Left lung (tissue), 10 donors: Measurements from ENCODE around the gene GALNT10. TPM values are rescaled to one million over a fixed set of nuclear protein-coding genes. Genes with fewer than 3 reads are reported as not detected.

Source experiments
- ATAC-seq: fragments of 200-7000 bp; cut with Tn5 transposase; one replicate; pipeline ENCODE4 v1.9.1; 2020; ENCODE audit warnings: moderate library complexity
- DNase-seq, 4 donors: peaks; one replicate each; pipeline ENCODE4 v3.0.0-alpha.2; 2013 to 2020
- H3K27ac ChIP-seq, 2 donors: fragments of 200-600 bp; sonication (generic) in 1 of 2; one replicate each; pipeline versions ENCODE4 v1.5.0 to v1.8.0; 2020 to 2021
- H3K27me3 ChIP-seq, 2 donors: fragments of 200-600 bp; sonication (generic) in 1 of 2; one replicate each; pipeline versions ENCODE4 v1.5.0 to v1.8.0; 2020 to 2021
- H3K36me3 ChIP-seq, 2 donors: fragments of 200-600 bp; sonication (generic) in 1 of 2; one replicate each; pipeline versions ENCODE4 v1.5.0 to v1.8.0; 2020 to 2021
- H3K4me1 ChIP-seq, 2 donors: fragments of 200-600 bp; one replicate each; pipeline ENCODE4 v1.8.0; 2021
- H3K4me3 ChIP-seq, 2 donors: fragments of 200-600 bp; sonication (generic) in 1 of 2; one replicate each; pipeline versions ENCODE4 v1.5.0 to v1.8.0; 2020 to 2021; ENCODE audit warnings: mild to moderate bottlenecking in 1 of 2
- H3K9me3 ChIP-seq, 2 donors: fragments of 200-600 bp; sonication (generic) in 1 of 2; one replicate each; pipeline versions ENCODE4 v1.5.0 to v1.8.0; 2020 to 2021
- intact Hi-C, 2 donors: fragments of 100-400 bp; cut with DNase I; formaldehyde crosslinking; loops; one replicate each; pipeline versions ENCODE4 v1.11.2 to v1.14.2; 2022
- polyA plus RNA-seq, 6 donors: library from polyadenylated mRNA; unstranded; fragments of 120-200 nt; gene quantifications; one replicate each; pipeline ENCODE4 v1.2.1, GENCODE V29; 2013; ENCODE audit not compliant: insufficient read length in 6 of 6
- total RNA-seq, 2 donors: library from RNA; stranded (reverse); fragmentation: NEBNext Ultra II Directional; extraction: Animal tissue kit (Norgen Biotek cat#: 25700); gene quantifications; one replicate each; pipeline ENCODE4 v1.2.1, GENCODE V29; 2021
- TF ChIP-seq, protein P1 (sequence below), 2 donors: fragments of 200-600 bp; sonication (generic) in 1 of 2; IDR thresholded peaks; one replicate each; pipeline versions ENCODE4 v1.5.0 to v1.8.0; 2021; ENCODE audit warnings: antibody characterized with exemption in 2 of 2
- donor health status: DM: no; HTN: yes; CAD: no.
- donor health status: DM: no; HTN: no; CAD: no.

GALNT10 gene
- total and polyA plus RNA-seq, 8 donors = 21.2 to 117 (median 25.7) TPM

DNA sequence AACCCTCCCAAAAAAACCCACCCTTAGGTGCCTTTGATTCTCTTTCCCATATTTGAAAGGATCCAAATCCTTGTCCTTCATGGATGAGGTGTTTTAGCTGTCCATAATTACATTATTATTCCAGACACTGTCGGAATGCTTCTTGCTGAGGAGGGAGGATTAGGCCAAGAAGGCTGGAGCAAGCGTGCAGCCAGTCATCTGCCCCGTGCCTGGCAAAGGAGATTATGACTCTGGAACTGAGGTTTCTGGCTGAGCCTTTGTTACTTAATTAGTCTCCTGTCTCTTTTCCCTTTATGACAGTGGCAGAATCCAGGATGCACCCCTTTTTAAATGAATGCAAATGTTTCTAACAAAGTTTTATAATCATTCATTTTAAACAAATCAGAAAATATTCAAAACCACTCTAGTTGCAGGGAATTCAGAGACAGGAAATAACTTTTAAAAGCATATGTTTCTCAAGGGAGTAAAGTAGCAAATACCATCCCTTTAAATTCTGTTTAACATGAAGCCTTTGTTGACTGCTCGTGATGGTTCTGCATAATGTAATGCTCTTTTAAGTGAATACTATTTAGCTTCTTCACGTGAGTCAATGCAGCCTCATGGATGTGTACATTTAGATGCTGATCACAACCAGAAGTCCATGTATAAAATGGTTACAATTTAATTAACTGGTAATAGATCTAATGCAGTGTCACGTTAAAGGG is 69.8 kb downstream of the GALNT10 start:
- Histone ChIP-seq H3K4me1 (no peaks in the 10 kb centered on the region), H3K36me3 (no peaks in the 10 kb centered on the region), H3K27ac (no peak overlapping the region), H3K27me3 (no peaks in the 10 kb centered on the region), H3K4me3 (no peak overlapping the region), H3K9me3 (no peaks in the 10 kb centered on the region)
- TF ChIP-seq, protein P1, sequence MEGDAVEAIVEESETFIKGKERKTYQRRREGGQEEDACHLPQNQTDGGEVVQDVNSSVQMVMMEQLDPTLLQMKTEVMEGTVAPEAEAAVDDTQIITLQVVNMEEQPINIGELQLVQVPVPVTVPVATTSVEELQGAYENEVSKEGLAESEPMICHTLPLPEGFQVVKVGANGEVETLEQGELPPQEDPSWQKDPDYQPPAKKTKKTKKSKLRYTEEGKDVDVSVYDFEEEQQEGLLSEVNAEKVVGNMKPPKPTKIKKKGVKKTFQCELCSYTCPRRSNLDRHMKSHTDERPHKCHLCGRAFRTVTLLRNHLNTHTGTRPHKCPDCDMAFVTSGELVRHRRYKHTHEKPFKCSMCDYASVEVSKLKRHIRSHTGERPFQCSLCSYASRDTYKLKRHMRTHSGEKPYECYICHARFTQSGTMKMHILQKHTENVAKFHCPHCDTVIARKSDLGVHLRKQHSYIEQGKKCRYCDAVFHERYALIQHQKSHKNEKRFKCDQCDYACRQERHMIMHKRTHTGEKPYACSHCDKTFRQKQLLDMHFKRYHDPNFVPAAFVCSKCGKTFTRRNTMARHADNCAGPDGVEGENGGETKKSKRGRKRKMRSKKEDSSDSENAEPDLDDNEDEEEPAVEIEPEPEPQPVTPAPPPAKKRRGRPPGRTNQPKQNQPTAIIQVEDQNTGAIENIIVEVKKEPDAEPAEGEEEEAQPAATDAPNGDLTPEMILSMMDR (IDR thresholded peaks at IDR 0.05) = no peak
- no peak for ATAC-seq
- intact Hi-C loops = no loop called here
- DNase-seq = no peak

- TF ChIP-seq, protein P1 (IDR thresholded peaks at IDR 0.05) = no peak
- no peak overlapping the region for H3K4me3 ChIP-seq
- no peak for DNase-seq
- no peaks in the 10 kb centered on the region for H3K9me3 ChIP-seq
- H3K4me1 ChIP-seq = no peaks in the 10 kb centered on the region
- intact Hi-C loops = no loop called here
- H3K27ac ChIP-seq = no peak overlapping the region
- ATAC-seq = no peak
- no peaks in the 10 kb centered on the region for H3K36me3 ChIP-seq
- H3K27me3 ChIP-seq = no peaks in the 10 kb centered on the region
Measured at GRCh38 chr5:154262342-154262741, 71.8 kb downstream of the GALNT10 start.

DNA sequence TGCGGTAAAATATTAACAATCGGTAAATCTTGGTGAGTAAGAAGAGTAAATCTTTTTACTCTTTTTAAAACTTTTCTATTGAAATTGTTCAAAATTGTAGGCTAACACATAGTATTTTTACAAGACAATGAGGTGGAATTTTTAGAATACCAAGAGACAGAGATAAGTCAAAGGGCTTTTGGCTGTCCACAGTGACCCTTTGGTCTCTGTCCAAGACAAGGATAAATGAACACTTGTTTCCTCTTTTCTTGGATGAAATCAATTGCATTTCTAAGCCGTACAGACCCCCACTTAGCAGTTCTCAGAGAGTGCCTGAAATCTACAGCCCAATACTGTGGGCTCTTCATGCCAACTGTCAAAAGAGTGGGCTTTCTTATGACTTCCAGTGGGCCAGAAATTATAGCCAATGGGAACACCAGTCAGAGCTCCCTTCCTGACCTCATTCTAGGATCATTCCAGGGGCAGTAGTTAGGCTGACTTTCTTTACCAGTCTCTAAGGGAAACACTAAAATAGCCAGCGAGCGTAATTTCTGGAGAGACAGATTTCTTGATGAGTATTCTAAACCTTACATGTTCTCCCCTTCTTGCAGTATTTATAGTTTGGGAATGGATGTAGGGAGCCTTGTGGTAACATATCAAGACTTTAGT is 74.1 kb downstream of the GALNT10 start:
- Histone ChIP-seq H3K27me3 (no peaks in the 10 kb centered on the region), H3K9me3 (no peaks in the 10 kb centered on the region), H3K36me3 (no peaks in the 10 kb centered on the region), H3K4me1 (no peaks in the 10 kb centered on the region), H3K27ac (no peak overlapping the region), H3K4me3 (no peak overlapping the region)
- intact Hi-C loops = no loop called here
- ATAC-seq (no peak), DNase-seq (no peak)
- TF ChIP-seq, protein P1 (IDR thresholded peaks at IDR 0.05) = no peak

DNA sequence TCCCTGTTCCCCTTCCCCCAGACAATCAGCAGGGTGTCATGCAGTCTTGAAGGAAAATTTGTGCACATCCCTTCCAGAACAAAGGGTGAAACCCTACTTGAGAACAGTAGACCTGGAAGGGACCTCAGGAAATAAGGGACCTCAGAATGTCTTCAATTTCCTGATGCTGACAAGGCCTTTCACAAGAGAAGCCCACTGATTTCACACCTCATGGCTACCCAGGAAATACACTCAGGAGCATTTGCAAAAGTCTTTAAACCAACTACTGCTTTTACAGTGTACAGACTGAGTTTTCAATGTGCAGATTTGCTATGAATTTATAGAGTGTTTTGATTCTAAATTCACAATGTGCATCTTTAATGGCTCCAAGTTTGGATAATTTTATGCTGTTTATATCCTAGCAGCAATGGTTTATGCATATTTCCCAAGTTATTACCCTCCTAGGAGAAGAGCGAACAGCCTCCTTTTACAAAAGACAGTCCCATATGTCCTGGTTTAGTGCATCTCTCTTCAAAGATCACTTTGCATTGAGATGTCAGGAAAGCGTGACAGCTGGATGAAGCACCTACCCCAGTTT is 74.8 kb downstream of the GALNT10 start:
- intact Hi-C loops = no loop called here
- ATAC-seq = no peak
- H3K27ac ChIP-seq = peak overlapping the region in 1 of 2 donors; percentile 31

GRCh38 chr5:154267516-154267915 is 77.0 kb downstream of the GALNT10 start:
- intact Hi-C loops = no loop called here
- no peak overlapping the region for H3K27ac ChIP-seq
- H3K36me3 ChIP-seq = no peaks in the 10 kb centered on the region
- ATAC-seq (no peak), DNase-seq (no peak)
- H3K4me3 ChIP-seq = no peak overlapping the region
- TF ChIP-seq, protein P1 (IDR thresholded peaks at IDR 0.05) = no peak
- no peaks in the 10 kb centered on the region for H3K9me3 ChIP-seq
- peaks cover 0 to 6% of the 10 kb centered on the region in 2 donors for H3K4me1 ChIP-seq
- no peaks in the 10 kb centered on the region for H3K27me3 ChIP-seq

More for the DNA sequence above, 74.8 kb downstream of the GALNT10 start:
- Histone ChIP-seq H3K4me1 (no peaks in the 10 kb centered on the region), H3K36me3 (no peaks in the 10 kb centered on the region), H3K4me3 (no peak overlapping the region), H3K27me3 (no peaks in the 10 kb centered on the region), H3K9me3 (no peaks in the 10 kb centered on the region)
- no peak for DNase-seq
- TF ChIP-seq, protein P1 (IDR thresholded peaks at IDR 0.05) = no peak
